H1 (cell line): ENCODE data around the gene TMEM14C. TPM values are rescaled to one million over a fixed set of nuclear protein-coding genes. Genes with fewer than 3 reads are reported as not detected.

Experiments
- CTCF ChIA-PET: fragments of 300-600 bp; sonication (Branson Sonifier 250); formaldehyde crosslinking; loops from one replicate; lab custom pipeline; 2021; ENCODE audit not compliant: partially characterized antibody; lab: Charles Lee
- POLR2A ChIA-PET: fragments of 300-600 bp; sonication (Branson Sonifier 250); formaldehyde crosslinking; loops from one replicate; lab custom pipeline; 2021; ENCODE audit warnings: inconsistent platforms; ENCODE audit not compliant: partially characterized antibody; lab: Charles Lee
- DNase-seq, 2 experiments: peaks; one replicate each; pipeline versions ENCODE4 v3.0.0 to v3.0.0-alpha.2; 2010 to 2022; ENCODE audit warnings: low spot score in 2 of 2, low read depth in 1 of 2, mixed read lengths in 1 of 2
- FAIRE-seq: peaks from 2 replicates; lab custom pipeline; 2011; peaks lifted over from hg19 to GRCh38; lab: Jason Lieb, UNC
- H2AFZ ChIP-seq: 2 replicates; pipeline ENCODE4 v1.8.1; 2012; ENCODE audit warnings: low read length, inconsistent platforms
- H2AK5ac ChIP-seq: 2 replicates; pipeline ENCODE4 v1.6.1; 2013; ENCODE audit warnings: low read depth, low read length
- H2BK120ac ChIP-seq: replicated peaks from 2 replicates; pipeline ENCODE3; 2013; ENCODE audit warnings: low read depth, low read length, inconsistent platforms
- H2BK12ac ChIP-seq: 2 replicates; pipeline ENCODE4 v1.6.1; 2013; ENCODE audit warnings: low read depth, low read length
- H2BK15ac ChIP-seq: 2 replicates; pipeline ENCODE4 v1.6.1; 2013; ENCODE audit warnings: low read length
- H2BK20ac ChIP-seq: 2 replicates; pipeline ENCODE4 v1.6.1; 2013; ENCODE audit warnings: low read length
- H2BK5ac ChIP-seq: 2 replicates; pipeline ENCODE4 v1.6.1; 2013; ENCODE audit warnings: low read depth, low read length
- H3K14ac ChIP-seq: 2 replicates; pipeline ENCODE4 v1.6.1; 2013; ENCODE audit warnings: inconsistent platforms; ENCODE audit not compliant: insufficient read length
- H3K18ac ChIP-seq: 2 replicates; pipeline ENCODE4 v1.6.1; 2013; ENCODE audit warnings: low read length; ENCODE audit errors: extremely low read depth
- H3K23ac ChIP-seq: 2 replicates; pipeline ENCODE4 v1.6.1; 2013; ENCODE audit warnings: inconsistent platforms; ENCODE audit not compliant: insufficient read length
- H3K23me2 ChIP-seq: 2 replicates; pipeline ENCODE4 v1.6.1; 2013; ENCODE audit warnings: low read depth, low read length
- H3K27ac ChIP-seq: 2 replicates; pipeline ENCODE4 v1.6.1; 2011; ENCODE audit warnings: low read depth, low read length, inconsistent platforms
- H3K27me3 ChIP-seq, 4 experiments: replicated peaks in 1 of 4; 1 replicate in 1 of 4; 2 replicates in 3 of 4; pipeline versions ENCODE4 v1.6.1 to v1.8.1; 2011 to 2013; ENCODE audit warnings: low read length in 3 of 4, mild to moderate bottlenecking in 3 of 4, inconsistent platforms in 2 of 4, mixed read lengths in 2 of 4, moderate library complexity in 1 of 4; ENCODE audit not compliant: control insufficient read depth in 3 of 4, insufficient read depth in 3 of 4; ENCODE audit errors: extremely low read depth in 1 of 4
- H3K36me3 ChIP-seq, 4 experiments: 2 replicates each; pipeline versions ENCODE4 v1.6.1 to v1.8.1; 2011 to 2013; ENCODE audit warnings: mild to moderate bottlenecking in 4 of 4, low read length in 3 of 4, moderate library complexity in 2 of 4, control low read depth in 1 of 4, inconsistent platforms in 1 of 4; ENCODE audit not compliant: insufficient read depth in 4 of 4, control insufficient read depth in 2 of 4
- H3K4ac ChIP-seq: replicated peaks from 2 replicates; pipeline ENCODE3; 2013; ENCODE audit warnings: low read length, low read depth, mixed read lengths, inconsistent platforms; ENCODE audit not compliant: insufficient read length
- H3K4me1 ChIP-seq, 4 experiments: replicated peaks in 1 of 4; 1 replicate in 1 of 4; 2 replicates in 3 of 4; pipeline versions ENCODE4 v1.6.1 to v1.8.1; 2011 to 2013; ENCODE audit warnings: low read length in 3 of 4, inconsistent platforms in 2 of 4, mixed read lengths in 1 of 4; ENCODE audit not compliant: insufficient read depth in 4 of 4, control insufficient read depth in 3 of 4
- H3K4me2 ChIP-seq, 2 experiments: 2 replicates each; pipeline versions ENCODE4 v1.6.1 to v1.8.1; 2011 to 2013; ENCODE audit warnings: low read depth in 2 of 2, low read length in 2 of 2, control low read depth in 1 of 2, inconsistent platforms in 1 of 2, mild to moderate bottlenecking in 1 of 2; ENCODE audit not compliant: insufficient read depth in 1 of 2
- H3K4me3 ChIP-seq, 4 experiments: fragments of 200-600, 300-600 bp in 1 of 4; sonication (generic), shearing (Covaris generic), sonication (Bioruptor Twin) in 1 of 4; 2 replicates each; pipeline versions ENCODE4 v1.5.1 to v1.8.1; 2011 to 2016; ENCODE audit warnings: low read length in 4 of 4, low read depth in 3 of 4, control low read depth in 2 of 4, inconsistent platforms in 2 of 4, mild to moderate bottlenecking in 2 of 4, mixed read lengths in 1 of 4, moderate library complexity in 1 of 4; ENCODE audit not compliant: insufficient read depth in 2 of 4; ENCODE audit errors: extremely low read depth in 1 of 4
- H3K56ac ChIP-seq: replicated peaks from 2 replicates; pipeline ENCODE3; 2013; ENCODE audit warnings: low read depth, mild to moderate bottlenecking, mixed read lengths, low read length, inconsistent platforms; ENCODE audit not compliant: insufficient read length
- H3K79me1 ChIP-seq: 2 replicates; pipeline ENCODE4 v1.6.1; 2013; ENCODE audit warnings: low read depth, low read length, control low read depth
- H3K79me2 ChIP-seq, 2 experiments: 2 replicates each; pipeline versions ENCODE4 v1.6.1 to v1.8.1; 2012 to 2013; ENCODE audit warnings: low read length in 2 of 2, mild to moderate bottlenecking in 2 of 2, inconsistent platforms in 1 of 2; ENCODE audit not compliant: insufficient read depth in 2 of 2, control insufficient read depth in 1 of 2
- H3K9ac ChIP-seq, 4 experiments: replicated peaks in 1 of 4; 1 replicate in 1 of 4; 2 replicates in 3 of 4; pipeline versions ENCODE4 v1.6.1 to v1.8.1; 2011 to 2013; ENCODE audit warnings: low read depth in 3 of 4, low read length in 3 of 4, control low read depth in 2 of 4, mild to moderate bottlenecking in 2 of 4, moderate library complexity in 2 of 4, inconsistent platforms in 1 of 4; ENCODE audit errors: extremely low read depth in 1 of 4
- H3K9me3 ChIP-seq, 2 experiments: 2 replicates each; pipeline versions ENCODE4 v1.6.1 to v1.8.1; 2012 to 2013; ENCODE audit warnings: mild to moderate bottlenecking in 2 of 2, moderate library complexity in 2 of 2, control low read depth in 1 of 2, inconsistent platforms in 1 of 2, low read depth in 1 of 2, low read length in 1 of 2, mixed read lengths in 1 of 2; ENCODE audit not compliant: insufficient read depth in 2 of 2
- H4K20me1 ChIP-seq, 2 experiments: replicated peaks in 1 of 2; 2 replicates each; pipeline versions ENCODE3 to v1.8.1; 2011 to 2013; ENCODE audit warnings: inconsistent platforms in 2 of 2, low read length in 2 of 2, mild to moderate bottlenecking in 1 of 2; ENCODE audit not compliant: insufficient read depth in 2 of 2, control insufficient read depth in 1 of 2
- H4K5ac ChIP-seq: 2 replicates; pipeline ENCODE4 v1.6.1; 2013; ENCODE audit warnings: low read length, low read depth, mixed read lengths, inconsistent platforms; ENCODE audit not compliant: insufficient read length
- H4K8ac ChIP-seq: 2 replicates; pipeline ENCODE4 v1.8.0; 2013; ENCODE audit warnings: mild to moderate bottlenecking, moderate library complexity, low read length, inconsistent platforms; ENCODE audit not compliant: insufficient read depth; ENCODE audit errors: extremely low read depth
- H4K91ac ChIP-seq: replicated peaks from 2 replicates; pipeline ENCODE3; 2013; ENCODE audit warnings: low read length, mixed read lengths, inconsistent platforms; ENCODE audit not compliant: insufficient read length
- ATF3 ChIP-seq: IDR thresholded peaks from 2 replicates; pipeline ENCODE4 v1.6.1; 2011; ENCODE audit warnings: low read depth, mild to moderate bottlenecking, low read length; ENCODE audit not compliant: insufficient read depth
- BRCA1 ChIP-seq: IDR thresholded peaks from 2 replicates; pipeline ENCODE4 v1.6.1; 2012; ENCODE audit warnings: low read depth, low read length, improper control_type of control experiment
- CEBPB ChIP-seq: IDR thresholded peaks from 2 replicates; pipeline ENCODE4 v1.6.1; 2012; ENCODE audit warnings: low read depth, low read length
- CTBP2 ChIP-seq: IDR thresholded peaks from 2 replicates; pipeline ENCODE4 v1.7.0; 2011; ENCODE audit warnings: borderline replicate concordance, mild to moderate bottlenecking, moderate library complexity, mixed read lengths, low read length; ENCODE audit not compliant: insufficient read depth, insufficient read length
- EGR1 ChIP-seq: IDR thresholded peaks from 2 replicates; pipeline ENCODE4 v1.6.1; 2011; ENCODE audit warnings: low read depth, low read length, borderline replicate concordance
- EP300 ChIP-seq, 2 experiments: IDR thresholded peaks; 1 replicate in 1 of 2; 2 replicates in 1 of 2; pipeline ENCODE4 v1.6.1; 2011 to 2012; ENCODE audit warnings: low read depth in 2 of 2, low read length in 2 of 2, mild to moderate bottlenecking in 2 of 2, borderline replicate concordance in 1 of 2, inconsistent platforms in 1 of 2, moderate library complexity in 1 of 2
- EZH2 ChIP-seq: fragments of 200-600 bp; sonication (generic); IDR thresholded peaks from 2 replicates; pipeline ENCODE4 v1.7.1; 2012; ENCODE audit warnings: low read depth, mild to moderate bottlenecking, moderate library complexity, low read length, inconsistent platforms; ENCODE audit not compliant: severe bottlenecking
- HDAC2 ChIP-seq, 2 experiments: fragments of 300-600 bp in 1 of 2; sonication (generic) in 1 of 2; IDR thresholded peaks; 2 replicates each; pipeline ENCODE4 v1.6.1; 2011 to 2012; ENCODE audit warnings: low read depth in 2 of 2, low read length in 2 of 2, mild to moderate bottlenecking in 2 of 2, moderate library complexity in 2 of 2, borderline replicate concordance in 1 of 2, inconsistent platforms in 1 of 2
- SIRT6 ChIP-seq: IDR thresholded peaks from one replicate; pipeline ENCODE4 v1.7.1; 2012; ENCODE audit warnings: low read length, inconsistent platforms
- SIX5 ChIP-seq: IDR thresholded peaks from 2 replicates; pipeline ENCODE4 v1.6.1; 2011; ENCODE audit warnings: mild to moderate bottlenecking, low read depth, low read length
- SP2 ChIP-seq: IDR thresholded peaks from 2 replicates; pipeline ENCODE4 v1.6.1; 2012; ENCODE audit warnings: mild to moderate bottlenecking, low read length, inconsistent platforms
- SP4 ChIP-seq: IDR thresholded peaks from 2 replicates; pipeline ENCODE4 v1.6.1; 2012; ENCODE audit warnings: low read length, inconsistent platforms
- USF2 ChIP-seq: IDR thresholded peaks from 2 replicates; pipeline ENCODE4 v1.6.1; 2011; ENCODE audit warnings: low read length, improper control_type of control experiment
- WGBS, 2 experiments: shearing (Covaris generic) in 1 of 2; methylation state at CpG; one replicate each; pipeline versions ENCODE4 v1.1.6 to v1.1.7; 2013 to 2015; ENCODE audit warnings: low lambda C conversion rate in 2 of 2, mixed read lengths in 2 of 2, inconsistent platforms in 1 of 2, low coverage in 1 of 2, missing lambda C conversion rate in 1 of 2; ENCODE audit not compliant: insufficient replicate concordance in 2 of 2, insufficient coverage in 1 of 2, insufficient read length in 1 of 2; ENCODE audit errors: extremely low coverage in 1 of 2, missing lambda C conversion rate in 1 of 2; 5-methylcytosine and 5-hydroxymethylcytosine counted together
- polyA plus RNA-seq, 7 experiments: library from polyadenylated mRNA; depleted of rRNA in 3 of 7; stranded (reverse) in 5 of 7; unstranded in 2 of 7; fragments of >200 nt in 5 of 7; fragments of 200-250 nt in 2 of 7; gene quantifications; 1 replicate in 5 of 7; 2 replicates in 1 of 7; 4 replicates in 1 of 7; pipeline versions ENCODE4 v1.2.1 to v1.2.3, GENCODE V29; 2011 to 2013; ENCODE audit warnings: missing spikeins in 2 of 7, mixed read lengths in 2 of 7
- total RNA-seq: library from RNA; stranded (reverse); fragmentation: NEBNext Ultra II Directional; extraction: Animal tissue kit (Norgen Biotek cat#: 25700); gene quantifications from 2 replicates; pipeline ENCODE4 v1.2.1, GENCODE V29; 2021

Gene TMEM14C
- total and polyA plus RNA-seq, 2 of the 8 experiments (the other 6 are each of a cell fraction or from before 2014, with no cell fraction given): 116 to 157 TPM

- no peak overlapping the region for H2AFZ ChIP-seq
- H3K23me2 ChIP-seq: no peaks in the 10 kb centered on the region
- no peak overlapping the region for H2BK120ac ChIP-seq
- H2BK5ac ChIP-seq: no peak overlapping the region
- no peak overlapping the region for H4K91ac ChIP-seq
- H3K4me2 ChIP-seq: no peak overlapping the region
- no peaks in the 10 kb centered on the region for H3K27me3 ChIP-seq
- H3K18ac ChIP-seq: no peak overlapping the region
- no peak overlapping the region for H4K8ac ChIP-seq
- no peak overlapping the region for H3K27ac ChIP-seq
- H2BK12ac ChIP-seq: no peak overlapping the region
- ChIA-PET POLR2A (no interaction called here), CTCF (no interaction called here)
- peaks cover 0 to 8% (median 4%) of the 10 kb centered on the region in 4 experiments; a peak in 4 of 8 replicates for H3K36me3 ChIP-seq
- DNase-seq: no peak
- no peak overlapping the region for H3K23ac ChIP-seq
- no peak overlapping the region for H3K14ac ChIP-seq
- H3K79me1 ChIP-seq: peaks cover 3% of the 10 kb centered on the region; the same call in 1 of the 2 replicates
- H4K5ac ChIP-seq: no peak overlapping the region
- H3K9me3 ChIP-seq: no peaks in the 10 kb centered on the region
- 95% methylated on average over 2 of the region's 2 CpGs; no CpG with 5 or more reads in 1 of the 2 experiments for WGBS, 2 experiments
- peaks cover 3 to 5% of the 10 kb centered on the region in 2 experiments for H4K20me1 ChIP-seq
- no peak overlapping the region for H3K9ac ChIP-seq
- no peak for FAIRE-seq
- TF ChIP-seq EZH2 (no peak), ATF3 (no peak), SP2 (no peak), SIX5 (no peak), USF2 (no peak), EGR1 (no peak), HDAC2 (IDR thresholded peaks at IDR 0.05; ENCODE audit: borderline replicate concordance in 1 of 2, low read depth in 2 of 2, low read length in 2 of 2) (no peak), SP4 (no peak), CTBP2 (no peak), SIRT6 (no peak), CEBPB (no peak), EP300 (IDR thresholded peaks at IDR 0.05; ENCODE audit: borderline replicate concordance in 1 of 2, low read depth in 2 of 2, low read length in 2 of 2) (no peak), BRCA1 (no peak)
- no peaks in the 10 kb centered on the region; a peak in 1 of 7 replicates for H3K4me1 ChIP-seq
- no peak overlapping the region for H2BK15ac ChIP-seq
- H2AK5ac ChIP-seq: no peak overlapping the region
- H2BK20ac ChIP-seq: no peak overlapping the region
- no peak overlapping the region for H3K4ac ChIP-seq
- no peak overlapping the region for H3K56ac ChIP-seq
- H3K79me2 ChIP-seq: 0 out of 4 replicates have a peak, but pooled peaks cover 0 to 1% of the 10 kb centered on the region in 2 experiments
- H3K4me3 ChIP-seq: no peak overlapping the region
These were observed 40.1 kb downstream of the TMEM14C start for GRCh38 chr6:10763006-10763405.
